ENCODE data around the gene PRSS53.

DNA sequence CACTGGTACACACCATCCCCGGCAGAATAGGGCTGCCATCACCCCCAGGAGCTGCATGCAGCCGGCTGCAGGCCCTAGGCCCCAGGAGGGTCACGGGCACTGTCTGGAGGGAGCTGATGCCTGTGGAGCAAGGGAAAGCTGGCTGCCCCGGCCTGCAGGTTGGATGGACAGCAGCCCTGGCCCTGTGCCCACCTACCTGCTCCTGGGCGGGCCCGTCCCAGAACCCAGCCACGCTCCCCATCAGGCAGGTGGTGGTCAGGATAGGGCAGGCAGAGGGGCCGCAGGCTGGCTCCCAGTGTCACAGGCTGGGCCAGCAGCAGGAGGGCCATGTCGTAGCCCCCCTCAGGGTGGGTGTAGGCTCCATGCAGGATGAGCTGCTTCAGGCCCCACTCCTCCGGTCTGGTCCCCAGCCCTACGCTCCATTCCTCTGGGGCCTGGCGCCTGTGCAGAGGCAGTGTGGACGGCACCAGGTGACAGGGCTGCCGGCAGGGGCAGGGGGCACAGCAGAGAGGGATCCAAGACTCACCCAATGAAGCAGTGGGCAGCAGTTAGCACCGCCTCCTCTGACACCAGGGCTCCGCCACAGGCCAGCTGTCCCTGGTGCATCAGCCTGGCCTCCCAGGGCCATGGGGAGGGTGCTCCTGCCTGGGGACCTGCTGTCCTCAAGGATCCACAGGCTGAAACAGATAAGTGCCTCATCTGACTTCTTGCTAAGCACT lies 4.0 kb downstream of the PRSS53 start:
- TF ChIP-seq CTCF (IDR thresholded peaks at IDR 0.05; ENCODE audit: borderline replicate concordance, extremely low read depth, low read length, poor library complexity, severe bottlenecking) (no peak), EZH2 (IDR thresholded peaks at IDR 0.05; ENCODE audit: borderline replicate concordance, low read depth, low read length, severe bottlenecking) (no peak)
